Measurements from ENCODE around the gene ROR1.
"Not testable (repeated sequence)": the region's sequence is repeated elsewhere in the genome, so short reads cannot be mapped to it uniquely, and the experiment has no call there.

The ROR1 gene

GRCh38 chr1:63759778-63760177, 14.0 kb upstream of the ROR1 start:
- DNase-seq, result no peak

GRCh38 chr1:63770381-63770780, 3.4 kb upstream of the ROR1 start:
- DNase-seq, result no peak

DNA sequence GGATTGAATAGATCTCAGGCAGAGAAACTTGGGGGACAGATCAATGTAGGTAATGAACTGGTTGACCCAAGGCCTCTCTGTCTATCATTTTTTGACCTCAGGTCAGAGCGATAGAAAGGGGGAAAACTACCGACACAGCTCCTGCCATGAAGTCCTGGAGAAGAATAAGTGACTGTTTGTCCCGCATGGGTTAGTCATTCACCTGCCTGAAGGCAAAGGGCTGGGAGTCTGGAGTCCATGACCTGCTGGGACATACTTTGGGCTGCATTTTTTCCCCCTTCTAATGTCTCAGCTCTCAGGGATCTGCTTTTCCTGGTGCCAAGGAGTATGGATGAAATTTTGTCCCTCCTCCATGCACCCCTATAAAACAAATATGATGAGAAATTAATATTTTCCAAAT, 1.6 kb upstream of the ROR1 start:
- no peak for DNase-seq

DNA sequence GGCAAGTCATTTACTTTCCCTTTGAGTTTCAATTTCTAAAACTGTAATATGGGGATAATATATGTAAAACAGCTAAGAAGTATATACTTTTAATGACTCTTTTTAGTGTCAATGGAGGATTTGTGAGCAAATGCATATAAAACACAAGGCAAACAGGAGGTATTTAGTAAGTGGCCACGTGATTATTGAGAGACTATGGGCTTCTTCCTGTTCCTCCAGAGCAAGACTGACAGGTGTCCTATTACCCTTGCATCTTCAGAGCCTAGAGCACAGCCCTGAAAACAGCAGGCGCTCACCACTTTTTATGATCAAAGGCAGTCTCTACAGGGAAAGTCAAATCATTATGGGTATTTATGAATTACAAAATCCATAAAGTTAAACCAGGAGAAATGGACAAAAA, 941 bp upstream of the ROR1 start:
- no peak for DNase-seq

GRCh38 chr1:63773496-63773814, 362 bp upstream of the ROR1 start:
- no peak for DNase-seq

DNA sequence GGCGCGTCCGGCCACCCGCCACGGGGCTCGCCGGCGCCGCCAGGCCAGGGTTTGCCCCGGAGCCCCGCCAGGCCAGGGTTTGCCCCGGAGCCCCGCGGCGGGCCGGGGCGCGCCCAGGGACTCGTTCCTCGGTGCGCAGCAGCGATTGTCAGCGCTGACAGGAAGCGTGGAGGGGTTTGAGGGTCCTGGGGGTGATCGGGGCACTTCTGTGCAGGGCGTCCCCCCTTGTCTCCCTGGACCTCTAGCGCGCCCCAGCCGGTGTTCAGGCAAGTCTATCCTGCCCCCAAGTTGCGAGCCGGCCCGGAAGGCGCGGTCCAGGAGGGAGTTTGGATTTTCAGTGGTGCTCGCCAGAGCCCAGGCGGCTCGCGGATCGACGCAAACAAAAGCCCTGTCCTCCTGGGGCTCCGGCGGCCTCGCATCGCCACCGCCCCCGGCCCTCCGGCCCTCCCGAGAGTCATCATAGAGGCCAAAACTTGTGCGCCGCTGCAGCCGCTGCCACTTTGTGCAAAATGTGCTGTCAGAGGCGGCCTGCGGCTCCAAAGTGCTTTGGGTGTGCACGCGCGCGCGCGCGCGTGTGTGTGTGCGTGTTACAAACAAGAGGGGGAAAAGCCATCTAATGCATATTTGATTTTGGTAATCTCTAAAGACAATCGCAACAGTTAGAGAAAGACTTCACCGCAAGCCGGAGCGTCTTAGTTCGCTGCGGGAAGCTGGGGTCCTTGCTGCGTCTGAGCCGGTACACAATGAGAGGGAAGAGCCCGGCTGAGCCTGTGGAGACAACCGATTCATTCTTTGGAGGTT, 1.0 kb downstream of the ROR1 start:
- DNase-seq, result no peak

GRCh38 chr1:63775418-63776127, 1.8 kb downstream of the ROR1 start:
- no peak for DNase-seq

- DNase-seq, result no peak
Observed at GRCh38 chr1:63777286-63777685, 3.5 kb downstream of the ROR1 start.

DNA sequence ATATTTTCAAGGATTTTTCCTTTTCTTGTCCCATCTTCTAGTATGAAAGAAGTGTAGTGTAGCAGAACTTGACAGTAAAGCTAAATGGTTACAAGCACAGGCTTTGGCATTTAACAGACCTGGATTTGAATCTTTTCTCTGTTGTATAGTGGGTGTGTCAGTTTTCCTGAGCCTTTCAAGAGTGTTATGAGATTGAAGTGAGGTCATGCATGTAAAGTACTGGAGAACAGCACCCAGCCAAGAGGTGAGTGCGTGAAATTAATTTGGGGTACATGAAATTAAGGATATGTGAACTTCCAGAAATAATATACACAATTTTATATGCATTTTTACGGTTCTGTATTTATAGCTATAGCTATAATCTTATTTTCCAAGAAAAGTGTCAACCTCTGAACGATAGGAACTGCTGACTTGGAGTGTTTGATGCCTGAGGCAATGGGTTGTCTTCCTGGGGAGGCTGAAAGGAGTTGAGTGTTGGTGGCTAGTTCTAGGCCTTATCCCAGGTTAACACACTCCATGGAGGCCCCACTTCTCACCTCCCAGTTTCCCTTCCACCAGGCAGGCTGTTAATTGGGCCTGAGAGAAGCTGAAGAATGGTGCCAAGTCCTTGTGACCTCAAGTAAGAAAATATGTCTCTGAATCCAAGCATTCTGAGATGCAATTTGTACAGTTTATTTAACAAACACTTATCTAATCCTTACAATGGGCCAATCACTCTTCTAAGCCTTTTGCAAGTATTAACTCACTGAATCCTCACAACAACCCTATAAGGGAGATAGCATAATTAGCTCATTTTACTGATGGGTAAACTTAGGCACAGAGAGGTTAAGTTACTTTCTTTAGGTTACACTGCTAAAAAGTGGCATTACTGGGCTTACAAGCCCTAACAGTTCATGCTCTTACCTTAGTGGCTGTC, 4.4 kb downstream of the ROR1 start:
- DNase-seq, result no peak

GRCh38 chr1:63779338-63780211, 5.8 kb downstream of the ROR1 start:
- no peak for DNase-seq

DNA sequence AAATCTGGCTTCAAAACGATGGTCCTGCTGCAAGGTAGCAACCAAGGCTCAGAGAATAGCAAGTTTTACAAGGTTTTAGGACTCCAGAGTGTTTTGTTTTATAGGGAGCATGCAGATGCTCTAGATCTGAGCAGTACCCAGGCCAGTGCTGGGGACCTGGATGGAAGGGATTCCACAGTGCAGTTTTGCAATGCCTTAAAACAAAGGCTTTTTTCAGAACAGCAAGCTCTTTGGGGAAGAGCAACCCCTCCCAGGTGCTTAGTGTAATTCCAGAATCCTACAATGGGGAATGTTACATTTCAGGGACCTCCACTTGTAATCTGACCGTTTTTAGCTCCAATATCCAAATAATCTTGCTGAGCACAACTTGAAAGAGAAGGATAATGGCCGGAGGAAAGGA, 6.7 kb downstream of the ROR1 start:
- no peak for DNase-seq

- DNase-seq, result no peak
Observed at GRCh38 chr1:63782982-63783381, 9.2 kb downstream of the ROR1 start.

- DNase-seq, result no peak
Observed at GRCh38 chr1:63784083-63784482, 10.3 kb downstream of the ROR1 start.

- DNase-seq, result no peak
Observed at GRCh38 chr1:63784489-63785390, 10.9 kb downstream of the ROR1 start.

DNA sequence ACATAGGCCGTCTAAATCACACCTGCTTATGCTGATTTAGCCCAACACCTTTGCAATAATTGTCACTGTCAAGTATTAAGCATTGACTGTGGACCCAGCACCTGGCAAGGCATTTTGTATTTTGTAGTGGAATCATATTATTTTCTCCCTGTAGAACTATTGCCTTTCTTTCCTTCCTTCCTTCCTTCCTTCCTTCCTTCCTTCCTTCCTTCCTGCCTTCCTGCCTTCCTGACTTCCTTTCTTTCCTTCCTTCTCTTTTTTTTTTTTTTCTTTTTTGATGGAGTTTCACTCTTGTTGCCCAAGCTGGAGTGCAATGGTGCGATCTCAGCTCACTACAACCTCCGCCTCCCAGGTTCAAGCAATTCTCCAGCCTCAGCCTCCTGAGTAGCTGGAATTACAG, 13.5 kb downstream of the ROR1 start:
- DNase-seq, result not testable (repeated sequence)

GRCh38 chr1:63787875-63788274, 14.1 kb downstream of the ROR1 start:
- DNase-seq, result no peak

DNA sequence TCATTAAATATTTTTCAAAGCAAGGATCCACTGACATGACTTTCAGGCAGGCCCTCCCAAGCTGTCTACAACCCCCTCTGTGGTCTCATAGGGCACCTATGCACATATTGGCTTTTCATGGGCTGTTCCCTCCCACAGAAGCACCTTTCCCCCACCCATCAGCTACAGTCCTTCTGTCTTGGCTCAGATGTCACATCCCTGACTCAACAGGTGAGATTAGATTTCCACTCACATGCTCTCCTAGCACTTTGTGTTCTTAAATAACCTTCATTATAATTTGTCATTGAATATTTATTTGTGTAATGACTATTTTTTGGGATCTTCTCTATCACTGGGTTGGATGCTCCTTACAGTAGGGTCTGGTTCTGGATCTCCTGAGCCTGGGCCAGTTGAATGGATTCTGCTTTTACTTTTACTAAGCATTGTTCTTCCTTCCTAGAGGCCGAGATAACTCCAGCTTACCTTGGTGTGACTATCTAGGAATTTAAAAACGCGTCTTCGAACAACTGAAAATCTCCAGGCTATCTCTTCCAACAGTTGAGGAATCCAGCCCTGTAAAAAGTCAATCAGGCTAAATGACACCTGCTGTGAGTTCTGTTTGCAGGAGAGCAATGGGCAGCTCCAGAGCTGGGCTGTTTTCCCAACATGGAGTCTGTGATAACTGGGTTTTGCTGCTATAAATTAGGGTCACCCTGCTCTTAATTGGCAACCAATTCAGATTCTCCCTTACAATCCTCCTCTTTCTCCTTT, 16.2 kb downstream of the ROR1 start:
- no peak for DNase-seq

GRCh38 chr1:63790989-63791388, 17.2 kb downstream of the ROR1 start:
- DNase-seq, result no peak

GRCh38 chr1:63792152-63792551, 18.3 kb downstream of the ROR1 start:
- DNase-seq, result no peak

- no peak for DNase-seq
Observed at GRCh38 chr1:63793741-63794240, 20.0 kb downstream of the ROR1 start.

DNA sequence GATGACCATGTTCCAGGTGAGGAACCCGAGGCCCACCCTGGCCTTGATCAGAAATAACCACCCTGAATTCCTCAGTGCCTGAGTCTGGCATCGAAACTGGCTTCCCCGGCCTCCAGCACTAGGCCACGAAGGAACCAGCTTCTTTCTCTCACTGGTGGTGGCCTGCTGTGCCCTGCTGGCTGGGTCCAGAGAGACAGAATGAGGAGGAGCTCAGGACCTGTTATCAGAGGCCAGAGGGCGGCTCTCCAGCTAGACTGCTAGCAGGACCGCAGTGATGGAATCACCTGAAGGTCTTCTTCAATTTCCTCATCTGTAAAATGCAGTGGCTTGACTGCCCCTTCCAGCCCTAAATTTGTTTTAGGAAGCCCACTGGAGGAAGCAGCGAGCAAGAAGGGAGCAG, 20.5 kb downstream of the ROR1 start:
- no peak for DNase-seq
